Fibroblast of mammary gland (primary cell): ENCODE results near the gene WWC1.
A peak's percentile ranks its signal among the peaks of the same experiment; 100 is the strongest.

Experiments
- DNase-seq: peaks from one replicate; pipeline ENCODE4 v3.0.0-alpha.2; 2010; ENCODE audit warnings: low read depth
- H3K4me3 ChIP-seq: 2 replicates; pipeline ENCODE4 v1.5.1; 2011; ENCODE audit warnings: low read depth, mild to moderate bottlenecking, low read length, moderate library complexity; ENCODE audit not compliant: control insufficient read depth
- TF ChIP-seq, protein P1 (sequence below): conservative IDR thresholded peaks from 2 replicates; pipeline ENCODE4 v1.5.1; 2011; ENCODE audit warnings: low read depth, low read length, inconsistent platforms; ENCODE audit not compliant: control insufficient read depth, insufficient read depth

Gene WWC1

DNA sequence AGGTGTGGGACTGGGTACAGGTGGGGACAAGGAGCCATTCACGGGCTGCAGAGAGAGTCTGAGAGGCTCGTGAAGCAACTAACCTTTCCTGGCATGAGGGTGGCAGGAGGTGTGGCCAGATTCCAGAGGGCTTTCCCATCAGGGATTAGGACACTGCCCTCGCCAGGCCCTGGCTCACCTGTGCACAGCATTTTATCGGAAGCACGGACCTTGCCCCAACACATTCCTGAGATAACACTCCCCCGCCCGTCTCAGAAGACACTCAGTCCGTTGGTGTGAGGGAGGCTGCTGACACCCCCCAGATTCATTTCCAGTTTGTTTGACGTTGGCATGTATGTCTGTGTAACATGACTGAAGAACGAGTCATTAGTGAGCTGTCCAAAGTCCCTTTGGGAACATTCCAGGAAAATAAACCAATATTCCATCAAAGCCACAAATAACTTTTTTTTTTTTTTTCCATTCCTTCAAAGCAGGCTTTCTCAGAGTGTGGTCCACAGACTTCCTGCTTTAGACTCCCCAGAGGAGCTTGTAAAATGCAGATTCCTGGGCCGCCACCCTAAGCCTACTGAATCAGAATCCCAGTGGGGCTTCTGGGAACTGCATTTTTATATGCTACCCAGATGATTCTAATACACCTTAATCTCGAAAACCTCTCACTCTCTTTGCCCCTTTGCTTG lies 23.4 kb downstream of the WWC1 start:
- TF ChIP-seq, protein P1, sequence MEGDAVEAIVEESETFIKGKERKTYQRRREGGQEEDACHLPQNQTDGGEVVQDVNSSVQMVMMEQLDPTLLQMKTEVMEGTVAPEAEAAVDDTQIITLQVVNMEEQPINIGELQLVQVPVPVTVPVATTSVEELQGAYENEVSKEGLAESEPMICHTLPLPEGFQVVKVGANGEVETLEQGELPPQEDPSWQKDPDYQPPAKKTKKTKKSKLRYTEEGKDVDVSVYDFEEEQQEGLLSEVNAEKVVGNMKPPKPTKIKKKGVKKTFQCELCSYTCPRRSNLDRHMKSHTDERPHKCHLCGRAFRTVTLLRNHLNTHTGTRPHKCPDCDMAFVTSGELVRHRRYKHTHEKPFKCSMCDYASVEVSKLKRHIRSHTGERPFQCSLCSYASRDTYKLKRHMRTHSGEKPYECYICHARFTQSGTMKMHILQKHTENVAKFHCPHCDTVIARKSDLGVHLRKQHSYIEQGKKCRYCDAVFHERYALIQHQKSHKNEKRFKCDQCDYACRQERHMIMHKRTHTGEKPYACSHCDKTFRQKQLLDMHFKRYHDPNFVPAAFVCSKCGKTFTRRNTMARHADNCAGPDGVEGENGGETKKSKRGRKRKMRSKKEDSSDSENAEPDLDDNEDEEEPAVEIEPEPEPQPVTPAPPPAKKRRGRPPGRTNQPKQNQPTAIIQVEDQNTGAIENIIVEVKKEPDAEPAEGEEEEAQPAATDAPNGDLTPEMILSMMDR, result no peak
- DNase-seq, result peak; percentile 98
- no peak overlapping the region for H3K4me3 ChIP-seq

- TF ChIP-seq, protein P1, result no peak
These were observed 24.1 kb downstream of the WWC1 start for GRCh38 chr5:168315416-168316138.

DNA sequence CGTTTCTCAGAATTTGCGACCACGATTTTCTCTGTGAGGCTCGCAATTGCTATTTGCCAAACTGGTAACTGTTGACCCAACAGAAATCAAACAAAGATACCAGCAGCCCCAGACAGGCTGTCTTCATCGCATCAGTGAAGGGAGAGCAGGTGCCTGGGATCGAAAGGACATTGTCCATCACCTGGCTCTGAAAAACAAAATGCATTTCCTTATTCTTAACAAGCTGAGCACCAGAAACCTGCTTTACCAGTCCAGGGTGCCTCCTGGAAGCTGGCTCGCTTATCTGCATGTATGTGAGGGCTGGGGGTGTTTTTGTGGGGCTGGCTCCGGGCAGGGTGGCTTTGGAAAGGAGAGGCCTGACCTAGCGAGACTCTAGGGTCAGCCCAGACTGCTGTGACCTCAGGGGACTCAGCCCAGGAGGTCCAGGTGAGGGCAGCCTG lies 24.7 kb downstream of the WWC1 start:
- DNase-seq, result no peak
- H3K4me3 ChIP-seq, result no peak overlapping the region
- TF ChIP-seq, protein P1, result no peak

More at GRCh38 chr5:168315416-168316138, 24.1 kb downstream of the WWC1 start:
- no peak for DNase-seq
- no peak overlapping the region for H3K4me3 ChIP-seq

- DNase-seq, result no peak
- no peak overlapping the region for H3K4me3 ChIP-seq
- TF ChIP-seq, protein P1, result no peak
These were observed 25.7 kb downstream of the WWC1 start for GRCh38 chr5:168317096-168317520.

- DNase-seq, result peak; percentile 99
- TF ChIP-seq, protein P1, result no peak
- H3K4me3 ChIP-seq, result no peak overlapping the region
These were observed 26.2 kb downstream of the WWC1 start for GRCh38 chr5:168317521-168318147.

DNA sequence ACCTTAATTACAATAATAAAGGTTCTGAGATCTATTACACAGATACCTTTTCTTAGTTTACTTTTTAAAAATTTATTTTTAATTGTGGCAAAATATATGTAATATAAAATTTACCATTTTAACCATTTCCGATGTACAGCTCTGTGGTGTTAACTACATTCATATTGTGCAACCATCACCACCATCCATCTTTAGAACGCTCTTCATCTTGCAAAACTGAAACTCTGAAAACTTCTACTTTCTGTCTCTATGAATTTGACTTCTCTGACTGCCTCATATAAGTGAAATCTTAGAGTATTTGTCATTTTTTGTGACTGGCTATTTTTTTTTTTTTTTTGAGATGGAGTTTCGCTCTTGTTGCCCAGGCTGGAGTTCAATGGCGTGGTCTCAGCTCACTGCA lies 26.8 kb downstream of the WWC1 start:
- DNase-seq, result no peak
- TF ChIP-seq, protein P1, result no peak
- no peak overlapping the region for H3K4me3 ChIP-seq
